HG02885 (cell line): ENCODE results near the gene ATP11A.
"Not testable (repeated sequence)": the region's sequence is repeated elsewhere in the genome, so short reads cannot be mapped to it uniquely, and the experiment has no call there.

Source experiments
- ATAC-seq: cut with Tn5 transposase; IDR thresholded peaks from one replicate; pipeline ENCODE4 v1.9.1; 2021; ENCODE audit warnings: mild to moderate bottlenecking; ENCODE audit not compliant: unreplicated experiment, poor library complexity

Gene ATP11A

GRCh38 chr13:112669881-112670499 lies 19.8 kb upstream of the ATP11A start:
- ATAC-seq = no peak

- ATAC-seq = no peak
Observed at GRCh38 chr13:112670864-112671263, 19.0 kb upstream of the ATP11A start.

GRCh38 chr13:112671359-112671758 lies 18.5 kb upstream of the ATP11A start:
- ATAC-seq = no peak

- no peak for ATAC-seq
Observed at GRCh38 chr13:112672651-112673284, 17.1 kb upstream of the ATP11A start.

- ATAC-seq = no peak
Observed at GRCh38 chr13:112674412-112675365, 15.1 kb upstream of the ATP11A start.

GRCh38 chr13:112675366-112675756 lies 14.5 kb upstream of the ATP11A start:
- ATAC-seq = no peak

GRCh38 chr13:112677421-112677962 lies 12.3 kb upstream of the ATP11A start:
- not testable (repeated sequence) for ATAC-seq

GRCh38 chr13:112679381-112679780 lies 10.5 kb upstream of the ATP11A start:
- no peak for ATAC-seq

- no peak for ATAC-seq
Observed at GRCh38 chr13:112679932-112680677, 9.7 kb upstream of the ATP11A start.

- no peak for ATAC-seq
Observed at GRCh38 chr13:112680741-112681360, 9.0 kb upstream of the ATP11A start.

GRCh38 chr13:112683581-112683980 lies 6.3 kb upstream of the ATP11A start:
- no peak for ATAC-seq

GRCh38 chr13:112684071-112684845 lies 5.6 kb upstream of the ATP11A start:
- no peak for ATAC-seq

- not testable (repeated sequence) for ATAC-seq
Observed at GRCh38 chr13:112685189-112685805, 4.5 kb upstream of the ATP11A start.

- ATAC-seq = no peak
Observed at GRCh38 chr13:112685896-112686295, 3.9 kb upstream of the ATP11A start.

GRCh38 chr13:112686364-112686763 lies 3.5 kb upstream of the ATP11A start:
- ATAC-seq = no peak

GRCh38 chr13:112686987-112687386 lies 2.9 kb upstream of the ATP11A start:
- no peak for ATAC-seq

- ATAC-seq = no peak
Observed at GRCh38 chr13:112687836-112688559, 1.8 kb upstream of the ATP11A start.
